ENCODE data around the gene E2F4. TPM values are rescaled to one million over a fixed set of nuclear protein-coding genes. Genes with fewer than 3 reads are reported as not detected.

Gene E2F4
- total RNA-seq, result 68.4 TPM
- long read RNA-seq, transcript E2F4-201 (10 exons, 2,096 nt), result major isoform, 35 of 74 reads
- long read RNA-seq, partial matches to known transcripts, result 14 of 74 reads
- long read RNA-seq, other reads (novel, unspliced or antisense), result 23 of 74 reads

- DNase-seq (ENCODE audit: low spot score), result peak; percentile 96
Observed at GRCh38 chr16:67191995-67192681, at the start of gene E2F4. Gene E2F4 (plus strand): TSS chr16:67192155. CDS start chr16:67192228, 73 bp downstream.

GRCh38 chr16:67142342-67142741 is 49.6 kb upstream of the E2F4 start:
- DNase-seq (ENCODE audit: low spot score), result no peak

- no peak for DNase-seq (ENCODE audit: low spot score)
Observed at GRCh38 chr16:67144943-67145342, 47.0 kb upstream of the E2F4 start.

- no peak for DNase-seq (ENCODE audit: low spot score)
Observed at GRCh38 chr16:67145746-67146145, 46.2 kb upstream of the E2F4 start.

- DNase-seq (ENCODE audit: low spot score), result no peak
Observed at GRCh38 chr16:67146523-67147357, 45.2 kb upstream of the E2F4 start.

GRCh38 chr16:67147437-67148140 is 44.4 kb upstream of the E2F4 start:
- no peak for DNase-seq (ENCODE audit: low spot score)

GRCh38 chr16:67148221-67148620 is 43.7 kb upstream of the E2F4 start:
- DNase-seq (ENCODE audit: low spot score), result no peak

GRCh38 chr16:67148656-67149275 is 43.2 kb upstream of the E2F4 start:
- DNase-seq (ENCODE audit: low spot score), result no peak

GRCh38 chr16:67149276-67150046 is 42.5 kb upstream of the E2F4 start:
- DNase-seq (ENCODE audit: low spot score), result no peak

GRCh38 chr16:67150047-67150832 is 41.7 kb upstream of the E2F4 start:
- DNase-seq (ENCODE audit: low spot score), result no peak

GRCh38 chr16:67150833-67151396 is 41.0 kb upstream of the E2F4 start, which contains the start of gene B3GNT9:
Gene B3GNT9 (minus strand): TSS chr16:67150998. CDS start chr16:67150485, 513 bp downstream.
- DNase-seq (ENCODE audit: low spot score), result no peak

- DNase-seq (ENCODE audit: low spot score), result no peak
Observed at GRCh38 chr16:67151431-67152097, 40.4 kb upstream of the E2F4 start.

GRCh38 chr16:67154578-67155294 is 37.2 kb upstream of the E2F4 start:
- DNase-seq (ENCODE audit: low spot score), result no peak

- DNase-seq (ENCODE audit: low spot score), result no peak
Observed at GRCh38 chr16:67155295-67156142, 36.4 kb upstream of the E2F4 start.

GRCh38 chr16:67156143-67156844 is 35.7 kb upstream of the E2F4 start:
- no peak for DNase-seq (ENCODE audit: low spot score)

- no peak for DNase-seq (ENCODE audit: low spot score)
Observed at GRCh38 chr16:67157106-67157748, 34.7 kb upstream of the E2F4 start.
